Measurements from ENCODE around the gene ARHGAP23.

DNA sequence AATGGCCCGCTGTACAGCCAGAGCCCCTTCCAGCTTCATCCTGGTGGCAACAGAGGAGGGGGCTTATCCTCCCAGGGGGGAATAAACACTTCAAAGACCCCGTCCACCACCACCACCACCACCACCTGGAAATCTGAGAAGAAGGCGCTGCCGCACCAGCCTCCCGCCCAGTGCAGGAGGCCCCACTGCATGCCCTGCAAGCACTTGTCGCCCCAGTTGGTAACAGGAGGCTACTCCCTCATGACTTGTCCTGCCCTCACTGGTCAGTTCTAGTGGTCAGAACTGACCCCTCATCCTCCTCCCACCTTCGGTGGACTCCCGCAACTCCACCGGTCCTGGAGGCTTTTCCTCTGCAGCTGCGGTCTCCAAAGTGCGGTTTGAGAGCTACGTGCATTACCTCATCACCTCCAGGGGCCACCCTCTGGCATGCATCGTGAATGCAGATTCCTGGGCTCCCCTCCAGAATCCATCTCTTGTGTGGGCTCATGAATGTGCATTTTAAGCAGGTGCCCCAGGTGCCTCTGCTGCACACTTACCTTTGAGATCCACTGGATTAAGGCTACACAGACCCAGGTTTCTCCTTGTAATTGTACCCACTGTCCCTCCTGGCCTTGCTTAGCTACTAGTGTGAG, 105.7 kb downstream of the ARHGAP23 start:
- TF ChIP-seq ZFP30 (CRISPR knock-in tag; IDR thresholded peaks at IDR 0.05) (no peak), RARB (CRISPR knock-in tag; IDR thresholded peaks at IDR 0.05) (no peak), ZFP3 (CRISPR knock-in tag; IDR thresholded peaks at IDR 0.05) (no peak), ZNF8 (CRISPR knock-in tag; IDR thresholded peaks at IDR 0.05) (no peak), GLIS3 (CRISPR knock-in tag; IDR thresholded peaks at IDR 0.05) (no peak), ZNF565 (CRISPR knock-in tag; conservative IDR thresholded peaks at IDR 0.05; ENCODE audit: low read depth) (no peak), ISL1 (CRISPR knock-in tag; IDR thresholded peaks at IDR 0.05) (no peak), ZNF70 (CRISPR knock-in tag; IDR thresholded peaks at IDR 0.05) (no peak), ZC3H10 (CRISPR knock-in tag; IDR thresholded peaks at IDR 0.05) (no peak), ARNTL (CRISPR knock-in tag; IDR thresholded peaks at IDR 0.05; ENCODE audit: borderline replicate concordance, low read depth) (no peak), CREB5 (CRISPR knock-in tag; IDR thresholded peaks at IDR 0.05; ENCODE audit: low read depth) (no peak)
- TF ChIP-seq, protein P1, sequence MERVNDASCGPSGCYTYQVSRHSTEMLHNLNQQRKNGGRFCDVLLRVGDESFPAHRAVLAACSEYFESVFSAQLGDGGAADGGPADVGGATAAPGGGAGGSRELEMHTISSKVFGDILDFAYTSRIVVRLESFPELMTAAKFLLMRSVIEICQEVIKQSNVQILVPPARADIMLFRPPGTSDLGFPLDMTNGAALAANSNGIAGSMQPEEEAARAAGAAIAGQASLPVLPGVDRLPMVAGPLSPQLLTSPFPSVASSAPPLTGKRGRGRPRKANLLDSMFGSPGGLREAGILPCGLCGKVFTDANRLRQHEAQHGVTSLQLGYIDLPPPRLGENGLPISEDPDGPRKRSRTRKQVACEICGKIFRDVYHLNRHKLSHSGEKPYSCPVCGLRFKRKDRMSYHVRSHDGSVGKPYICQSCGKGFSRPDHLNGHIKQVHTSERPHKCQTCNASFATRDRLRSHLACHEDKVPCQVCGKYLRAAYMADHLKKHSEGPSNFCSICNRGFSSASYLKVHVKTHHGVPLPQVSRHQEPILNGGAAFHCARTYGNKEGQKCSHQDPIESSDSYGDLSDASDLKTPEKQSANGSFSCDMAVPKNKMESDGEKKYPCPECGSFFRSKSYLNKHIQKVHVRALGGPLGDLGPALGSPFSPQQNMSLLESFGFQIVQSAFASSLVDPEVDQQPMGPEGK (CRISPR knock-in tag; IDR thresholded peaks at IDR 0.05; ENCODE audit: borderline replicate concordance): no peak

Data from SK-N-SH treated with all-trans-retinoic acid at 6 μM for 48 hours (cell line).